Measurements from ENCODE around the gene SNX9.

The SNX9 gene

DNA sequence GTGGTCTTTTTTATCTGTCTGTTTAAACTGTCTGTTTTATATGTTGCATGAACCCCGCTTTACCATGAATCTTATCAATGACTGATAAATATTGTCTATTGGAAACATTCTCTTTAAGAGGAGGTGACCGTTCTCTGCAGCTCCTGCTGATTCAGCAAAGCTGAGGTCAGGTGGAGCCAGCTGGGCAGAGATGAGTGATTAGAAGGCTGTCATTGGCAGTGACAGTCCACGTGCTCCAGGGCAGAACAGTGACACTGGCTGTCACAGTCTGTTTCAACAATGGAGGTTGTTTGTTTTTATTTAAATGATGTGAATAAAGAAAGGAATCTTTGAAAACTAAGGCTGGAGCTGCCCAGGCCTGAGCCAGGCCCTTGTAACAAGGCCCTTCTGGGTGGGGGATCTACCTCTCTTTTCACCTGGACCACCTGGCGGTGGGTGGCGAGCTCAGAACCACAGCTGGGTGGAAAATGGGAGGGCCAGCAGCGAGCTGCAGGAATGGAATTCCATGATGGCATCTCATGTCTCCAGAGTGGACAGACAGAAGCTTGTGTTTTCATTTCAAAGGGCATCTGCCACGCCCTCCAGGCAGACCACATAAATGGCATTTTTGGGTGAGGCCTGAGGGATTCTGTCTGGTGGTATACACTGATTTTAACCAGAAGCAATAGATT lies 171.2 kb downstream of the SNX9 start:
- Mint-ChIP-seq H3K27me3 (no peaks in the 10 kb centered on the region), H3K4me1 (peaks cover 27% of the 10 kb centered on the region), H3K36me3 (peaks cover 4% of the 10 kb centered on the region), H3K4me3 (no peak overlapping the region), H3K9me3 (peaks cover 1% of the 10 kb centered on the region), H3K27ac (no peak overlapping the region)
- ATAC-seq (ENCODE audit: low read depth) (no peak), DNase-seq (ENCODE audit: low spot score in 2 of 2) (no peak)
